Panc1 (cell line): ENCODE data around the gene NT5M.

Experiments
- POLR2AphosphoS5 ChIP-seq: IDR thresholded peaks from 2 replicates; pipeline ENCODE4 v1.6.1; 2012; ENCODE audit warnings: mild to moderate bottlenecking, low read depth, low read length, moderate library complexity
- TCF7L2 ChIP-seq: IDR thresholded peaks from 2 replicates; pipeline ENCODE4 v1.6.1; 2011; ENCODE audit warnings: mild to moderate bottlenecking, low read depth, low read length, inconsistent platforms
- TF ChIP-seq, protein P1 (sequence below): fragments of 450-650 bp; IDR thresholded peaks from 2 replicates; pipeline ENCODE4 v1.5.1; 2017; ENCODE audit warnings: mild to moderate bottlenecking

DNA sequence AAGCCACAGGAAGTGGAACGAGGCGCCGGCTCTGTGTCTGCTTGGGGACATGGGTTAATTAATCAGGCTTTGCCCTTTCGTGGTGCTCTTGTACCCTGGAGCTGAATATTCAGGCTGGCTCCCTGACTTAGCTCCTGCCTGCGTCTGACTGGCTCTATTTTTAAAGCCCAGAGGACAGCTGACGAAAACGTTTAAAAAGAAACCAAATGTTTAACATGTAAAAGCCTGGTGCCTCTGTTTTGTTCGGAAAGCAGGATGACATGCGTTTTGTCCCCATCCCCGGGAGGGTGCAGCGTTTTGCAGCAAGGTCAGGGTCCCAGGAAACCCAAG lies 61.1 kb downstream of the NT5M start:
- TF ChIP-seq, protein P1, sequence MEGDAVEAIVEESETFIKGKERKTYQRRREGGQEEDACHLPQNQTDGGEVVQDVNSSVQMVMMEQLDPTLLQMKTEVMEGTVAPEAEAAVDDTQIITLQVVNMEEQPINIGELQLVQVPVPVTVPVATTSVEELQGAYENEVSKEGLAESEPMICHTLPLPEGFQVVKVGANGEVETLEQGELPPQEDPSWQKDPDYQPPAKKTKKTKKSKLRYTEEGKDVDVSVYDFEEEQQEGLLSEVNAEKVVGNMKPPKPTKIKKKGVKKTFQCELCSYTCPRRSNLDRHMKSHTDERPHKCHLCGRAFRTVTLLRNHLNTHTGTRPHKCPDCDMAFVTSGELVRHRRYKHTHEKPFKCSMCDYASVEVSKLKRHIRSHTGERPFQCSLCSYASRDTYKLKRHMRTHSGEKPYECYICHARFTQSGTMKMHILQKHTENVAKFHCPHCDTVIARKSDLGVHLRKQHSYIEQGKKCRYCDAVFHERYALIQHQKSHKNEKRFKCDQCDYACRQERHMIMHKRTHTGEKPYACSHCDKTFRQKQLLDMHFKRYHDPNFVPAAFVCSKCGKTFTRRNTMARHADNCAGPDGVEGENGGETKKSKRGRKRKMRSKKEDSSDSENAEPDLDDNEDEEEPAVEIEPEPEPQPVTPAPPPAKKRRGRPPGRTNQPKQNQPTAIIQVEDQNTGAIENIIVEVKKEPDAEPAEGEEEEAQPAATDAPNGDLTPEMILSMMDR: no peak
- TF ChIP-seq TCF7L2 (no peak), POLR2AphosphoS5 (no peak)
